SKM-1 (cell line): ENCODE results near the gene HID1.
A peak's percentile ranks its signal among the peaks of the same experiment; 100 is the strongest.
"Not testable (repeated sequence)": the region's sequence is repeated elsewhere in the genome, so short reads cannot be mapped to it uniquely, and the experiment has no call there.

Experiments
- DNase-seq: peaks from one replicate; lab custom pipeline; 2025; ENCODE audit not compliant: unreplicated experiment; lab: John Stamatoyannopoulos, UW

Gene HID1

DNA sequence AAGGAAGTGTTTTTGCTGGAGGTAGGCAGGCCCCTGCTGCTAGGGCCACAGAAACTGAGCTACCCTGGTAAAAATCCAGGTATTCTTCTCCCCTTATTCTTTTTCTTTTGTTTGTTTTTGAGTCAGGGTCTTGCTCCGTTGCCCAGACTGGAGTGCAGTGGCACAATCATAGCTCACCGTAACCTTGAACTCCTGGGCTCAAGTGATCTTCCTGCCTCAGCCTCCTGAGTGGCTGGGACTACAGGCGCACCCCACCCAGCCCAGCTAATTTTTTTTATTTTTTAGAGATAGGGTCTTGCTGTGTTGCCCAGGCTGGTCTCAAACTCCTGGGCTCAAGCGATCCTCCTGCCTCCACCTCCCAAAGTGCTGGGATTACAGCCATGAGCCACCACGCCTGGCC lies 3.1 kb downstream of the HID1 start:
- DNase-seq: not testable (repeated sequence)

DNA sequence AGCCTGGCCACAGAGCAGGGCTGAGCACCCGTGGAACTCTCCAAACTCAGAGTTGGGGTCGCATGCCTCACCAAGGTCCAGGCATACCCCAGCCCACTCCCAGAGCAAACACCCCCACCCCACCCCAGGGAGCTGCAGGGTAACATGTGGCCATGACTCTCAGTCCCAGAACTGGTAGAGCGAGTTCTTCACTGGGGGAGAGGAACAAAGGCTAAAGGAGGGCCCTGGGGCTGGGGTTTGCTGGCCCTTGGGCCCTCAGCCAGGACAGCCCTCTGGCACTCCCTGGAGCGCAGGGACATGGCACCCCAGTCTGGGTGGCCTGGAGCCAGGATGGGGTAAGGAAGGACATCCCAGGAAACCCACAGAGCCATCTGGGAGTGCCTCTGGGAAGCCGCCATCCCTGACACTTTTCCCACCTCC lies 4.2 kb downstream of the HID1 start:
- no peak for DNase-seq

DNA sequence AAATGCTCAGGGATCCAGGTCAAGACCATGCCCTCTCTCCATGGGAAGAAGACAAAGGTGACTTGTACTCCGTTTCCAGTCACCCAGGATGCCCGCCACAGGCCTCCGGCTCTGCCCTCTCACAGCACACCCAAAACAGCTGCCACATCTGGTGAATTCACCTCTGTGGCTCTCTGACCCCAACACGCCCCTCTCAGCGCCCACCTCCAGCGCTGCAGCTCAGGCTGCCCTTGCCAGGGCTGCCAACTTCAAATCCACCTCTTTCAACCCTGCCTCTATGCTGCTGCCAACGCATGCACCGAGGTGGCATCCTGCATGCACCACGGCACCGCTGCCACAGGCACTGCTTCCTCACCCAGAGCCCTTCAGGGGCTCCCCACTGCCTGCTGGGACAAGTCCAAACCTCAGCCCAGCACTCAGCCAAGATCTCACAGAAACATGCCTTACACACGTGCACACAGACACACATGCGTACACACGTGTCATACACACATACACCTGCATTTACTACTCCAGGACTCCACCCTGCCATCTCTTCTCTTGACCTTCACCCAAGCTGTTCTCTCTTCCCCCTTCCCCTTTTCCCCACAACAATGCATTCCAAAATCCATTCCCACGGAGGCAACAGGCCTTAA lies 7.5 kb downstream of the HID1 start:
- no peak for DNase-seq

DNA sequence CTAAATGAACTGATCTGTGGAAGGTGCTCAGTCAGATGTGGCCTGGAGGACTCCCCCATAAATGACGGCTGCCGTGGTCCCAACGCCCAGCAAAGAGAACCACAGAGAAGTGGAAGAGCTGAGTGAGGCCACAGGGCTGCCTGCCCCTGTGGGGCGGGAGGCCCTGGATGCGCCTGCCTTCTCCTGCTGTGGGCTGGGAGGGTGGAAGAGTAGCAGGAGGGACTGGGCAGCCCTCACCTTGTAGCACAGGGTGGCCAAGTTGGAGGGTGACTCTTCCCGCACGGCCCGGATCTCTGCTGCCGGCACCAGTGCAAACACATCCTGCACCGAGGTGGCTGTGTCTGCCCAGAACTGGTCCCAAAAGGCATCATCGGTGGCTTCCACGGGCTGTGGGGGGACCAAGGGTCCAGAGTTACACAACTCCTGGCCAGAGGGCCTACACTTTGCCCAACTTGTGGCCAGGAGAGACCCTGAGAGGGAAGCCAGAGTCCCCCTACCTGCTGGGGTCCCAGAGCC lies 8.3 kb downstream of the HID1 start:
- DNase-seq: no peak

DNA sequence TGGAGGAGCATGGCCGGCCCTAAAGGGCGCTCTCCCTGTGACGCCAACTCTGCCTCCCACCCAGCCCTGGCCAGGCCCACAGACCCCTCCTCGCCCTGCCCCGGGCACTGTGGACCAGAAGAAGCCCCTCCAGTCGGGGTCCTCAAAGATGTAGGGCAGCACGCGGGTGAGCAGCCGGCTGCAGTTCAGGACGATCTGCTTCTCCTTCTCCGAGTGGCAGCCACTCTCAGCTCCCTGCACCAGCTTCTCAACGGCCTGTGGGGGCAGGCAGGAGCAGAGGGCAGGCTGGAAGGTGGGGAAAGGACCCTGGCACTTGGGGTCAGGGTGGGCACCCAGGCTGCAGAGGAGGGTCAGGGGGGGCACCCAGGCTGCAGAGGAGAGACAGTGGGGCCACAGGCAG lies 8.9 kb downstream of the HID1 start:
- DNase-seq: no peak

DNA sequence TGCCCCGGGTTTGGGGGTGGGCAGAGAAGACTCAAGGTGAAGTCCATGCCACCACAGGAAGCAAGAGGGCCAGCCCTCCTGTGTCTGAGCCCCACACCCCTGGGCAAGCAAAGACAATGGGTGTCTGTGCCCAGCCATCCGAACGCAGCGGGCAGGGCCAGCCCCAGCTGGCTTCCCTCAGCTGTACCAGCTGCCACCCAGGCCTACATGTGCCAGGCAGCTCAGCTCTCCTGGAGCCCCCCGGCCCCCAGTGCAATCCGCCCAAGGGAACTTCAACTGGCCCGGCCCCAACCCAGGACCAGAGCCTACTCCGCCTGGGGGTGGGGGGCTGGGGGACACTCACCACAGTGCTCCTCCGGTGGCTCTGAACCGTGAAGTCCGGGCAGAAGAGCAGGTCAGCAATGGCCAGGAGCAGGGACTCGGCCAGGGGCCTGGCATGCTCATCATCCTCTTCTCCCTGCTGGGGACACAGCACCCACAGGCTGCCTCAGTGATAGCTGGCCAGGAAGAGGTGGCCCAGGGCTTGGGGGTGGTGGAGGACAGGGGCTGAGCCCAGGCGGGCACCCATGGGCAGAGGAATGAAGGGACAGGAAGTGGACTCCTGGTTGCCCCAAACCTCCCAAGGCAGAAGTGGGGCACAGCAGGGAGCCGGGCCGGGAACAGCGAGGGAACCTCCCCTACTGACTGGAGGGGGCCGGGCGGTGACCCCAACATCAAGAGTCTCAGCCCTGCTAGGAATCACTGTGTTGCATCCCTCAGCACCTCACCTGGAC lies 9.8 kb downstream of the HID1 start:
- no peak for DNase-seq

DNA sequence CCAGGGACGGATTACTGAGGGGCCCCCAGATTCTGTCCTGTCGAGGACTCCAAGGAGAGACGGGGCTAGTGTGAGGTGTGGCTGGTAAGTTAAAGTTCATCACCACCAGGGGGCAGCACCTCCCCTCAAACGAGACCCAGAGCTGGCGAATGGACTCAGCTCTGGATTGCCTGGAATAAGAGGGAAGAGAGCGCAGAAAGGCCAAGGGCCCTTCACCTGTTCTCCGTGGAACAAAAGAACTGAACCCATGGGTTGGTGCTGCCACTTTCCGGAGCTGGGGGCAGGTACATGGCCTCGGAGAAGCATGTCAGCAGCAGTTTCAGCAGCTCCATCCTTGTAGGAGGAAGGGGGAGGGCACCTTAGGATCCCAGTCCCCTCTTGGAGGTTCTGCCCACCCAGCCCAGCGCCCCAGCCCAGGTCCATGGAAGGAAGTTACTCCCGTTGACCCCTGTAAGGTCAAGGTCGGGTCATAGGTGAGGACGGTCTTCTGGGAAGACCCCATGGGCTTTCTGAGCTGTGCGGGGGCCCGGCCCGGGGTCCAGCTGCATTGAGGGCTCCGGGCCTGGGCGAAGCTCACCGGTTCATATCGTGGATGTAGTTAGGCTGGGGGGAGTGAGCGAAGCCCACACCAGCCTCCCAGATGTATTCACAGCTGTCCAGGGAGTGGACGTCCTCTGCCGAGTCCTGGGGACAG lies 10.8 kb downstream of the HID1 start:
- peak; percentile 59 for DNase-seq

DNA sequence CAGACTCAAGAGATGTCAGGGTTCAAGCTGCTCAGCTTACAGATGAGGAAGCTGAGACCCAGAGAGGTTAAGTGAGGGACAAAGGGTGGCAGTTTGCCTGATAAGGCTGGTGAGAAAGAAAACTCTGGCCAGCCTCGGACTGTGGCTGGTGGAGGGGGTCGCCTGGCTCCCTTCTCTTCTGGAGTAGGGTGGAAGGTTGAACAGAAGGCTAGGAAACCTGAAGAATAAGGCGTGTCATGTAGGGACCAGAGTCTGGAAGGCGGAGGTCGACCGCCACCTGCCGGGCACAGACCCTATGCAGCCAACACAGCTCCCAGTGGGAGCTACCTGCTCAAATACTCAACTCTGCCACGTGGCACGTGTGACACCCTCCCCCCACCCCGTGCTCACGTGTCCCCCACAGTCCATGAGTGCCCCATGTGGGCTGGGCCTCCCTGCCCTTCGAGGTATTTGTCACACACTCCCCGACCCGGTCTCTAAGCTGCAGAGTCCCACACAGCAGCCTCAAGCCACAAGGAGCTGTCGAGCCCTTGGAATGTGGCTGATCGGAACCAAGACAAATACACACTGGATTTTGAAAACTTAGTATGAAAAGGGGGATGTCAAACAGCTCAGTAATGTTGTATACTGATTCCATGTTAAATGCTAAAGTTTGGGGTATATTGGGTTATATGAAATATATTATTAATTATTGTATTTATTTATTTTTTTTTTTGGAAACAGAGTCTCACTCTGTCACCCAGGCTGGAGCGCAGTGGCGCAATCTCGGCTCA lies 11.8 kb downstream of the HID1 start:
- DNase-seq: peak; percentile 65

DNA sequence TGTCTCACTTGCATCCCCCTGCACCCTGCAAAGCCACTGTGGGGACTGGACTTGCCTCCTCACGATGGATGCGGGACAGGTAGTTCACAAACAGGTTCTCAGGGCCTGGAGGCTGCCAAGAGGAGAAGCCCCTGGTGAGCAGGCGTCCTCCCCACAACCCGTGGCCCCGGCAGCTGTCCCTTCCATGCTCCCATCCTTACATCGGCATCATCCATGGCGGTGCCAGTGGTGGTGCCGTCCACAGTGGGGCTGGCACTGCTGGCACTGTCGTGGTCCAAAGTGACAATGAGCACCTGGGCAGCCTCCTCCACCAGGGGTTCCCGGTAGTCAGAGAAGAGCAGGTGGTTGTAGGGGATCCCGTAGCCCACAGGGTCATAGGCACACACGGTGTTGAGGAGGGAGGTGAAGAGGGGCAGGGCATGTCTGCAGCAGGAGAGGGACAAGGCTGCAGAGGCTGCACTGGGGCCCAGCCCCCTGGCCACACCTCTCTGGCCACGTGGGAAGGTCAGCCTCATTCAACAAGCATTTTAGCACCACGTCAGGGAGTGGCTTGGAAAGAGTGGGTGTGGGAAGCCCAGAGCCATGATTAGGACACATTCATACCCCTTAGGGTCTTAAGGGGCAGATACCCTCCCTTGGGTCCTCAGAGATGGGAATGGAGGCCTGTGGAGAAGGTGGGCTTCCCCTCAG lies 12.6 kb downstream of the HID1 start:
- DNase-seq: no peak

DNA sequence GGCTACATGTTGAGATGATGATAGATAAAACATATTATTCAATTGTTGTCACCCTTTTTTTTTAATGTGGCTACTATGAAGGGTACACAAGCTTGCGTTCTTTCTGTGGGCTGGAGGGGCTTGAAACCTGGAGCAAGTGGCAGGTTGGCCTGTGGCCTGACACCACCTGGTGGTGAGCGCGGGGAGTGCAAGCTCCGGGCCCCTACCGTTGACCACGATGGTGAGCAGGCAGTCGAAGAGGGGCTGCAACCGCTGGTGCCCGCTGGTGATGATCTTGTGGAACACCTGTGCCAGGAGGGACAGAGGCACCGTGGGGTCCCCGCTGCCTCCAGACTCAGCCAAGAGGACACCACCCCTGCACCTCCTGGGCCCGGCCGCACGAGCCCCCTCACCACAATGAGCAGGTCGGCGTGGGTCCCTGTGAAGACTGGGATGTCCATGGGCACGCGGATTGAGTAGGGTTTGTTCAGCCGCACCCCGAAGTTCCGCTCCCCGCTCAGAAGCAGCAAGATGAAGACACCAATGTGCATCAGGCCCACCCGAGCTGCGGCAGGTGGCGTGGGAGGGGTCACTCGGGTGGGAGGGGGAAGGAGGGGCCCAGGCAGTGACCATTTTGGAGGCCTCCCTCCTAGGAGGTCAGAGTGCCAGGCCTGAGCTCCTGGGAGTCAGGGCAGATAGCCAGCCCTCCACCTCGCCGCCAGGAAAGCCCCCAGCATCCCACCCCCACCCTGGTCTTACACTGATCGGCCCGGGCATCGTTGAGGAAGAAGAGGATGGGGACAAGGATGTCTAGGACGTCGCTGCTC lies 14.4 kb downstream of the HID1 start:
- DNase-seq: peak; percentile 20

DNA sequence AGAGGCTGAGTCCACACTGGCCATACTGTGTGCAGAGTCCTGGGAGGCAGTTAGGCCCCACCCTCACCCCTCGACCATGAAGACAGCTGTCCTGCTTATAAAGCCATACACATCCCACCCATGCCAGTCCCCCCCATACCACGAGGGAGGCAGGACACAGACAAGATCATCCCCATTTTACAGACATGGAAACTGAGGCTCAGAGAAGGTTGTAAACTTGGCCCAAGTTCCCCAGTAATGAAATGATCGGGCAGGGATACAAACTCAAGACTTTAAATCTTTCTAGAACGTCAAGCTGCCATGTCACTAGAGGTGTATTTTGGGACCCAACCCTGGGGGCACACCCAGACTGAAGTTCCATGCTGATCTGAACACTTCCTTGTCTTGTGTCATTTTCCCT lies 16.5 kb downstream of the HID1 start:
- no peak for DNase-seq

DNA sequence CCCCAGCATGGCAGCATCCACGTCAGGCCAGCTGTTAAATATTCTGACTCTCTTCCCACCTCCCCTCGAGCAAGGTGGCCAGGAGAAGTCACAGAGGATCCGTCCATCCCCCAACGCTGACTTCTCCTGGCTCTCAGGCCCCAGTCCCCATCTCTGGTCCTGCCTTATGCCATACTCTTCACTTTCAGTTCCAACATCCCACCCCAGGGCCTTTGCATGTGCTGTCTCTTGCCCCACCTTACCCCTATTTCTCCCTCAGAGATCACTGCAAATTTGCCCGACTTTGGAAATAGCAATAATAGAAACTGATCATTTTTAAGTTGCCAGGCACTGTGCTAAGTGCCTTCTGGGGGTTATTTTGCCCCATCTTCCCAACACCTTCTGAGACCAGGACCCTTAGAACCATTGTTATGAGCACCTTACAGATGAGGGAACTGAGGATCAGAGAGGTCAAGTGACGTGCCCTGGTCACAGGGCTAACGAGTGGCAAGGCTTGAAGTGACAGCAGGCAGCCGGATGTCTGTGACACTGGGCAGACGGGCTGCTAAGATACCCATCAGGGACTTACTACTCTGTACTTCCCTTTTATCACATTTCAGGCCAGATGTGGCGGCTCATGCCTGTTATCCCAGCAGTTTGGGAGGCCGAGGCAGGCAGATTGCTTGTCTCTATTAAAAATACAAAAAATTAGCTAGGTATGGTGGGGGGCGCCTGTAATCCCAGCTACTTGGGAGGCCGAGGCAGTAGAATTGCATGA lies 17.7 kb downstream of the HID1 start:
- no peak for DNase-seq

DNA sequence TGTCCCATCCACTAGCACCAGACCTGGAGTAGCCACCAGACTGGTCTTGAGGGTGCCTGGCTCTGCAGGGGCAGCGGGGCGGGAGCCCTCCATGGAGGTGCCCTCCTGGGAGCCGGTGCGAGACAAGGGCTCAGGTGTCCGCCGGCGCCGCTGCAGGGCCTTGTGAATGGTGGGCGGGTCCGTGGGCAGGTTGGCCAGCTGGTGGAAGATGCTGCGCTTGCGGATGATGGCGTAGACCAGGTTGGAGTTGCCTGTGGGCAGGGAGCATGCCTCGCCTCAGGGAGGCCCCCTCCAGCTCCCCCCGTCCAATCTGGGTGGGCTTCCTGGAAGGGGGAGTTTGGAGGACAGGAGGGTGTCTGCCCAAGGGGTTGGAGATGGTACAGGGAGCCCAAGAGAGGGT lies 18.4 kb downstream of the HID1 start:
- DNase-seq: no peak

DNA sequence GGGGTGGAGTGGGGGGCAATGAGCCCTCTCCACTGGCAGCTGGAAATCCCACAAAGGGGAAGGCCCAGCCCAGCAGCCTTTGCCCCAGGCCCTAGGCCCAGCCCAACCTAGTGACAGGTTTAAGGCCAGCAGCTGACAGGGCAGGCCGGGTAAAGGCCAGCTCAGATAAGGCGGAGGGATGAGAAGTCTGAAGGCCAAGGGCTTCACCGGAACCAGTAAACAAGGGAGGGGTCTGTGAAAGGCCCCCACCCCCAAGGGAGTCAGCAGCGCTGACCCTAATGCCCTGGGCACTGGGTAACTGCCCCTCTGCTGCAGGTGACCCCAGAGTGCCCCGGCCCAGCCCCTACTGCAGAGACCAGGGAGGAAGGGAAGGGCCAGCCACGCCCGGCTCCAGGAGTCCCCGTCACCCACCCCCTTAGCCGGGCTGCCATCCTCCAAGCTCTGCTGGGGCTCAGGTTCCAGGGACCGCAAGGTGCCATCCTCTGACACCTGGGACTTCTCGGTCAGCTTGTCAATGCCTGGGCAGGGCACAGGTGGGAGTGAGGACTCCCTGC lies 19.3 kb downstream of the HID1 start:
- no peak for DNase-seq

DNA sequence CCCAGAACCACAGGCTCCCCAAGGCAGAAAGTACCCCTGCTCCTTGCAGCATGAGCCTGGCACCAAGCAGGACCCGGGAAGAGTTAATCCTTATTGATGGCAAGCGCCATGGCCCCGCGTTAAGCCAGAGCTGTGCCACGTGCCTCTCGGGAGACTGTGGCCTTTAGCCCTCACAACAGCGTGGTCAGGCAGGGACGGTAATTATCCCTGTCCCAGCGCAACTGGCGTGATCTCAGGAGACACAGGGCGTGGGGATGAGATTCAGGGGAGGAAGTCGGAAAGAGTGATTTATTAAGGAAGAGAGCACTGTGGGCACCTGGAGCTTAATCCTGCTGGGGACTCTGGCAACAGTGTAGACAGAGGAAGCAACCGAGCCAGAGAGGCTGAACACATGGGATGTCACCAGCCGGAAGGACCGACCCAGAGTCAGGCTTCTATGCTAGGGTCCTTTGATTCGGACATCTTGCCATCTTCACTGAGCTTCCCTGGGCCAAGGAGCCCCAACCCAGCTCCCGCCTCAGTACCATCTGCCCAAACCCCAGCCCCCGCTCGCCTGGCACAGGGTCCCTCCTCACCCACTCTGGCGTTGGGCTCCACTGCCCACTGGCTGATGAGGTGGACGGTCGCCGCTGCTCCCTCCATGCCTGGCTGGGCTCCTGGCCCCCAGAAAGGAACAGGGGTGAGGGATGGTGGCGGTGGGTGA lies 20.0 kb downstream of the HID1 start:
- no peak for DNase-seq

DNA sequence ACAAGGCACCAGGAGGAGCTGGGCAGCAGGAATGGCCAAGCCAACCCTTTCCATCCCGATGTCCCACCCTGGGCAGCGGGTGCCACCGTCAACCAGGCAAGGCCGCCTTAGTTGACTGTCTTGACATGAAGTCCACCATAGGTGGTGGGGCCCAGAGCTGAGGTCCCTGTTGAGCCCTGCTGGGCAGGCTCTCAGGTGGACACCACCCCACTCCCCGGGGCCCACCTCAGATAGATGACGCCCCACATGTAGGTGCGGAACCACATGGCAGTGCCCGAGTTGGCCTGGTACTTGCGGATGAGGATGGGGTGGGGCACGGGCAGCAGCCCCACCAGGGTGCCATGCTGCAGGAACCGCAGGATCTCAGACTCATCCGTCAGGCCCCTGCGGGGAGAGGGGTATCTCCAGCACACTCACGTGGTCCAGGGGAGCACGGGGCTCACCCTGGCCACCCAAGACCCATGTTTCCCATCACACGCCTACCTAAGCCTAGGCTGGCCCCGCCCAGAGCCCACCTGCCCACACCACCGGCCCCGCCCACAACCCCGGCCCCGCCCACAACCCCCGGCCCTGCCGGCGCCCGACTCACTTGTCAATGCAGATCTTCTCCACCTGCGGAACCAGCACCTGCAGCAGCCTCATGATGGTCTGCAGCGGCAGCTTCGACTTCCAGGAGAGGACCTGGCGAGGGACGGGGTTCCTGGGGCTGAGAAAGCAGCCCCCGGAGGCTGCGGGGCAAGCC lies 20.7 kb downstream of the HID1 start:
- no peak for DNase-seq

DNA sequence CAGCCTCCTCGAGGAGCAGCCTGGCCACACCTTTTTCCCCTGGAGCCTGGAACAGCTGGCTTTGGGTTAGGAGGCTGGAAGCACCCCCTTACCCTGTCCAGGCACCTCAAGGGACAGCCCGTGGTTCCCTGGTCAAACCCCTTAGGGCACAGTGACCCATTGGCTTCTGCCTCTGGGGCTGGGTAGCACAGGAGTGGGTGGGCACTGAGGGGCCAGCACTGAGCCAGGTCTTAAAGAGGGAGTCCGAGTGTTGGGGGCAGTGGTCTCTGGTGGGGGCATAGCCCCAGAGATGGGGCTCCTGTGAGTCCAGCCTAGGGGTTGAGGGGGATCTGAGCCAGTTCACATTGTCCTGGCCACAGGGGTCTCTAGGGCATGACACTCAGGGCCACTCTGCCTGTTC lies 21.5 kb downstream of the HID1 start:
- no peak for DNase-seq

DNA sequence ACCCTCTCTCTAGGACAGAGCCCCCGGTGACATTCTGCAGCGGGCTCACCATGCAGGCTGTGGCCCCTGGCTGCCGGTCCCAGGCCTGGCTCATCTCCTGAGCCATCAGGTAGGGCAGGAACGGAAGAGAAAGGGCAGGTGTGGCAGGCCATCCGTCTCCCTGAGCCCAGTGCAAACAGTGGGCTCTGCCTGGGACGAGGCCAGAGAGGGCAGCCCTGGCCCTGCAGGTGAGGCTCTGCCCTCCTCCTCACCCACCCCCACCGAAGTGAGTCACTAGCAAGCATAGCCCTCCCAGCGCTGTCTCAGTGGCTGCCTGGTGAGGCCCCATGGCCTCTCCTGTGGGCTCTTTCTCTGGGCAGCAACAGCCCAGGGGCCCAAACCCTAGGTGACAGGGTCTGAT lies 22.4 kb downstream of the HID1 start:
- DNase-seq: no peak
